NCI-H526 (cell line): ENCODE results near the gene KHNYN.

Experiments
- DNase-seq, 2 experiments: peaks; one replicate each; lab custom pipeline; 2025; lab: John Stamatoyannopoulos, UW

The KHNYN gene

DNA sequence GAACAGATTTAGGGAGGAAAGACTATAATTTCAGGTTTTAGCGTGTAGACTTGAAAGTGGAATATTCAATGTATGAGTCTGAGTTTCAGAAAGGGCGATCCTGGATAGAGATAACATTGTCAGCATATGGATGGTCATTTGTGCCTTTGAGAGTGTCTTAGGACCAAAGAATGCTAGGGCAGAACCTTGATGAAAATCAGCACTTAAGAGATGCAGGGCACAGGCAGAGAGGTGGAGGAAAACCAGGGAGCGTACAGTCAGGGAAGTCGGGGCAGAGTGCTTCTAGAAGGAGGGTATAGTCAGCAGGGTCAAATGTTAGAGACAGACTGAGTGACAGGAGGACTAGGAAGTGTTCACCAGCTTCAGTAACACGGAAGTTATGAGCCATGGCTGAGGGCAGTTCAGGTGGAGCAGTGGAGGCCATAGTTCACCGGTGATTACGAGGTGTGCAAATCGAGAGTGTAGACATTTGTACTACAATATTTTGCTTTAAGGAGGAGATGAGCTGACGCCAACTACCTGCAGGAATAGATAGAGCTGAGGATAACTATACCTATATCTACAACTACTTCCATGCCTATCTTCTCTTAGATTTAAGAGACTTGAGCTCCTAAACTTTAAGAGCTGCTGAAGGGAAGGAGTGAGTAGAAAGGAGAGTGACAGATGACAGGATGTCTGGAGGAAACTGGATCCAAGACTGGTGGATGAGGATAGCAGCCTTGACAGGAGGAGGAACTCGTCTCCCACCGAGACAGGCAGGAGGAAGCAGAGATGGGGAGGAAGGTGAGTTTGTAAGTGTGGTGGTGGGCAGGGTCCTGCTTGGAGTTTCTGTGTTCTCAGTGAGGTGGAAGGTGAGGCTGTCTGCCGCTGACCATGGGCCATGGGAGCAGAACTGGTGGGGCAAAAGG, 6.8 kb upstream of the KHNYN start:
- no peak for DNase-seq

DNA sequence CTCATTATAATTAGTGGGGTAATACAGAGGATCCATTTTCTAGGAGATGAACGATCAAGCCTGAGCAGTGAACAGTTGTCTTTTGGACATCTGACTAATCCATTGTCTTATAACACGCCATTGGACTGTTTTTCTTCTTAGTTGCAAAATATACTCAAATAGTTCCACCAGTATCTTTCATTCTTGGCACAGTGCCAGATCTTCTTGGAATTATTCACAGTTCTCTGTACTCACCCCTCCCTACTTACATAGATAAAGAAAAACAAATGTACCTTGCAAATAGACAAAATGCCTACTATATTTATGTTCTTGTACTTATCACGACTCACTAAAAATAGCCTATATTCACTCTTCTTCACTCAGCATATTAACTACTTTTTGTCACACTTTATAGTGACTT, 4.0 kb upstream of the KHNYN start:
- no peak for DNase-seq

DNA sequence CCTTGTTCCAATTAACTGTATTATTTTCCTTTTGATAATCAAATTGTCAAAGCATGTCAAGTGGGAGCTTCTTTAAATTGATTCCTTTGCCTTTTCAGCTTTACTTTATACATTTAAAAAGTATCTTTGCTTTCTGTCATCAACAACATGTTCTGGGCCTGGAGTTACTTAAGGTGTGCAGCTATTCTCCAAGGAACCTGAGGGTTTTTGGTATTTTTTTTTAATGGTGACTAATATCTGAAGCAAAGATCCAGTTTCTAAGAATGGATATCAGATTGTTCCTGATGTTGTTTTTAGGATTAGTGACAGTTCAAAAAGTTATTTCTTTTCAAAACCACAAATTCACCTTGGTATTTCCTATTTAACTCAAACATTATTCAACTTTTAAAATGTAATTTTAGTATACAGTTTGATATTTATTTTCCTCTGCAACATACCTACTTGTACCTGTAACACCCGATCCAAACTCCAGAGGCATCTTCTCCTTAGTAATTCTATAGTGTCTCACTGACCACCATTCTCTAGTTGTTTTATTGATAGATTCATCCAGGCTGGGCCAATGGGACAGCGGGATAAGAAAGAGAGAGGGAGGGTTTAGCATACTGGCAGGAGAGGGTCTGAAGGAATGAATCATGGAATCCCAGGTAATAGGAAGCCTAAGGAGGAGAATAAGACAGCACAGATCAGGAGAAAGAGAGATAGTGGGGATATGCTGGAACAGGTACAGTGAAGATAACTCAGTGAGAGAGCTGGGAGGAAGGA, 3.4 kb upstream of the KHNYN start:
- DNase-seq, result no peak

DNA sequence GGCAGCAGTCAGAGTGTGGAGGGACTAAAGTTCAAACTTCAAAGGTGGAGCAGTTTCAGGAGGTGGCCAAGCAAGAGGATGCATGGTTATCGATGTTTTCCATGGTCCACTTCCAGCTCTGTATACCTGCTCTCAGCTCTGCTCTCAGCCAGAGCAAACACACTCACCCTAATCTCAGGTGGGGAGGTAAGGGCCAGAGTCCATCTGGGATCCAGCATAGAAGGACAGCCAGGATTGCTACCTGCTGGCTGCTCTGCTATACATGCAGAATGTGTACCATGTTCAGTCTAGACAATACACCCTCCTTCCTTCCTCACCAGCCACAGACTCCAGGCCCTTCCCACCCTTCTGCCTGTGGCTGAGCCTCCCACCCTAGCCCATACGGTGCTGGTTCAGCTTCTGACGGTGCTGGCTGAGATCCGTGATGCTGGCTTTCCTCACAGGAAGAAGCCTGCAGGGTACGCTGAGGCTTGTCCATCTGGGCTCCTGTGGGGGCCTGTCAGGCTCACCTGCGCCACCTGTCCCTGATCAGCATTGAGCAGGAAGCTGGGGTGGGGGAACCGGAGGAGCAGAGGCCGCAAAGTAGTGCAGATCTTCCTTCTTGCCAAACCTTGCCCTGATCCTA, 2.7 kb upstream of the KHNYN start:
- peak; percentile 4 to 52 for DNase-seq

DNA sequence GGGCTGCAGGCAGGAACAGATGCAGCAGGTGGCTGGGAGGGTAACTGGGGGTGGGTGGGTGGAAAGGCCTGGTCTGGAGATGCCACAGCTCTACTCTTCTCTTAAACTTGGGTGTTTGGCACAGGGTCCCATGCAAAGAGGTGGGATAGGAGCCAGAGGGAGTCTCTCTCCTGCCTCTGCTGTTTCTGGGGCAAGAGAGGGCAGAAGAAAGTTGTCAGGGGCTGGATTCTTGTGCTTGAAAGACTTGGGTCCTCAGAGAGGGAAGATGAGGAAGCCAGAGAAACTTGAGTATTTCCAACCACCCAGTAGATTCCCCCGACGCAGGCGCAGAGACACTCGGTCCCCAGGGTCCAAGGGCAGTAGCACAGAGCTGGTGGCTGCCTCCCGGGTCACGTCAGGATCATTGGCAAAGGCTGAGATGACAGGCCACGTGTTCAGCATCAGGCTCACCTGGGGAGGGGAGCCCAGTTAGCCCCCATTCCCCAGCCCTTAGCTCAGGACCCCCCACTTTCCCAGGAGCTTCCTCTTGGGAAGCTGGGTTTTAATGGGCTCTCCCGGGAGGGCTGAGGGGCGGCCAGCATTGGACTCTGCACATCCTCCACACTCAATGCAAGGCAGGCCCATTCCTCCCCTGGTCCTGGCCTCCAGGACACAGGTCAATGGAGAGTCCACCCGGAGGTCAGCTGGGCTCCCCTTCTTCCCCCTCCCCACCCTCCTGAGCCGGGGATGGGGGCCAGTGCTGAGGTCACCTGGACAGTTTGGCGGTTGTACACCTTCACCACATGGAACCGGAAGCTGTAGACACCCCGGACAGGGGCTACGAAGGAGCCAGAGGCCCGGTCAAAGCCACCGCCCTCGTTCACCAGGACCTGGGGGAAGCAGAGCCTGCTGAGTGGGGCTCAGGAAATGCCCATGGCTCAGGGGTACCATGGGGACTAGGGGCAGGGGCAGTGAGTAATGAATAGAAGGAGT, 1.9 kb upstream of the KHNYN start:
- no peak for DNase-seq

DNA sequence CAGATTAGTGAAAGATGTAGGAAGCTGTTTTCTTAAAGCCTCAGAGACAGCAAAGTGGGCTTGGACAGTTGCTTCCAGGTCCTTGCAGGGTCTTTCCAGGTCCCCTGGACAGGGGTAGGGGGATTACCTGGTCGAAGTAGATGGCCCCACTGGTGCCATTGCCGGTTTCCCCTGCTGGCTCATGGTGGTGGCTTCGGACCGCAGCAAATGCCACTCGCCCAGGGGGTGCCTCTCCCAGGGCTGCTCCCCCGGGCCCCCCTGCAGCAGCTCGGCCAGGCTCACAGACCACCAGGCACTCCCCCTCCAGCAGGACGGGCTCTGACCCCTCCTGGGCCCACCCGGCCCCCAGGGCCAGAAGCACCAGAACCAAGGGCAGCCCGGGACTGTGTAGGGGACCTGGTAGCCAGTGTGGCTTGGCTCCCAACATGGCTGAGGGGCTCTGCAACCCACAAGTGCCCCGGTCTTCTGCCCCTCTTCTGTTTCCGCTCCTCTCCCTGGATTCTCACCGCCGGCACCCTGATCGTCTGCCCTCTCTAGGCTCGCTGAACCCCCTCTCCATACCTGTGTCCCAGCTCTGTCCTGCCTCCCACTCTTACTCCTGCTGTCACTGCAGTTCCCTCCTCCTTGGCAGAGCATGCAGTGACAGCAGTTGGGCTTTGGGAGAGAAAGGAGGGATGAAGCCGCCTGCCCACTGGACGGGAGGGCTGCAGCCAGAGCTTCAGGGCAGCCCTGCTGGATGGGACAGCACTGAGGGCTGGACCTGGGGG, 943 bp upstream of the KHNYN start:
- no peak for DNase-seq

DNA sequence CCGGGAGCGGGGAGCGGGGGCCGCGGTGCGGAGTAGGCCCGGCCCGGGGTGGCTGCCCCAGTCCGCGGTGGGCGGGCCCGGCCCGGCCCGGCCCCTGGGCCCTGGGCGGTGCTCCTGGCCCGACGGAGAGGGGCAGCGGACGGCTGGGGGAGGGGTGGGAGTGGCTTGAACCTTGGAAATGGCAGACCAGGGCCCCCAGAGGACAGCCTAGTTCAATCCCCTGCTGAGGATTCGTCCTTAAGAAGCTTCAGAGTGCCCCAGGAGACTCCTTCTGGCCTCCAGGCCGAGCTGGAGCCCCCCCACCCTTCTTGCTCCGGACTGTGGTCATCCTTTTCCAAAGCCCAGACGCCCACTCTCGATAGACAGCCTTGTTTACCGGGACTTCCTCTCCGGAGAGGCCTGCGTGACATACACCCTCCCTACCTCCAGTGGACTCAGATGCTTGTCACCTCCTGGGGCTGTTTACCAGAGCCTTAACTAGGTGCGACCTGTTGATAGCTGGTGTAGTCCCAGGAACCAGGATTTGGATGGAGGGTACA, 458 bp downstream of the KHNYN start:
- peak; percentile 28 to 80 for DNase-seq

DNA sequence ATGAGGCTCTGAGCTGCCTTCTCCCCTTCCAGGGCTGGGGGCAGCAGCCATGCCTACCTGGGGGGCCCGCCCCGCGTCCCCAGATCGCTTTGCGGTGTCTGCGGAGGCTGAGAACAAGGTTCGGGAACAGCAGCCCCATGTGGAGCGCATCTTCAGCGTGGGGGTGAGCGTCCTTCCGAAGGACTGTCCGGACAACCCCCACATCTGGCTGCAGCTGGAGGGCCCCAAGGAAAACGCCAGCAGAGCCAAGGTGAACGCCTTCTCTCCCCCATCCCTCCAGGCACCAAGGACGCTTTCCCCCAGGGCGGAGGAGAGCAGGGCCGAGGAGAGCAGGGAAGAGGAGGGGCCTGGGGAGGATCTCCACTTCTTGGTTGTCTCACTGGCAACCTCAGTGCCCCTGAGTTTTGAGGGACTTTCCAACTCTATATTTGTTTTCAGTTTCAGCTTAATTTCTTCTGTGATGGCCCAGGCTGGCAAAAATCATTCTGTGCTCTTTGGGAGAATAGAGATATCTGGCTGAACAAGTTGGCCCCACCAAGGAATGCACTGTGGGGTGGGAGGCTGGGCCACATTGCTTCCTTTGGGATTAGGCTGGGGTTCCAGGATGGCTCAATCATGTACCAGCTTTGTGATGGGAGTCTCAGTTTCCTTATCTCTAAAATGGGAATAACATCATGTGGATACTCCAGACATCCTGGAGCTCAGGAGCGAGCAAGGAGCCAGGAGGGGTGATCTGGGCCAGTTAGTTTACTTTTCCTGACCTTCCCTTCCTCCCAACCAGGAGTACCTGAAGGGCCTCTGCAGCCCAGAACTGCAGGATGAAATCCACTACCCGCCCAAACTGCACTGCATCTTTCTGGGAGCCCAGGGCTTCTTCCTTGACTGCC, 1.2 kb downstream of the KHNYN start:
- DNase-seq, result peak in 1 of 2 experiments; percentile 33

DNA sequence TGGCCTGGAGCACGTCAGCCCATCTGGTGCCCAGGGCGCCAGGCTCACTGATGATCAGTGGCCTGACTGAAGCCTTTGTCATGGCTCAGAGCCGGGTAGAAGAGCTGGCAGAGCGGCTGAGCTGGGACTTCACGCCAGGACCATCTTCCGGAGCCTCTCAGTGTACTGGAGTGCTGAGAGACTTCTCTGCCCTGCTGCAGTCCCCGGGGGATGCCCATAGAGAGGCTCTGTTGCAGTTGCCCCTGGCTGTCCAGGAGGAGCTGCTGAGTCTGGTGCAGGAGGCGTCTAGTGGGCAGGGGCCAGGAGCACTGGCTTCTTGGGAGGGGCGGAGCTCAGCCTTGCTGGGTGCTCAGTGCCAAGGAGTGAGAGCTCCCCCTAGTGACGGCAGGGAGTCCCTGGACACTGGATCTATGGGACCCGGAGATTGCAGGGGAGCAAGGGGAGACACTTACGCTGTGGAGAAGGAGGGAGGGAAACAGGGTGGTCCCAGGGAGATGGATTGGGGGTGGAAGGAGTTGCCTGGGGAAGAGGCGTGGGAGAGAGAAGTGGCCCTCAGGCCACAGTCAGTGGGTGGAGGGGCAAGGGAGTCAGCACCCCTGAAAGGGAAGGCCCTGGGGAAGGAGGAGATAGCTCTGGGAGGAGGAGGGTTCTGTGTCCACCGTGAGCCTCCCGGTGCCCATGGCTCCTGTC, 2.0 kb downstream of the KHNYN start:
- peak; percentile 88 to 96 for DNase-seq

DNA sequence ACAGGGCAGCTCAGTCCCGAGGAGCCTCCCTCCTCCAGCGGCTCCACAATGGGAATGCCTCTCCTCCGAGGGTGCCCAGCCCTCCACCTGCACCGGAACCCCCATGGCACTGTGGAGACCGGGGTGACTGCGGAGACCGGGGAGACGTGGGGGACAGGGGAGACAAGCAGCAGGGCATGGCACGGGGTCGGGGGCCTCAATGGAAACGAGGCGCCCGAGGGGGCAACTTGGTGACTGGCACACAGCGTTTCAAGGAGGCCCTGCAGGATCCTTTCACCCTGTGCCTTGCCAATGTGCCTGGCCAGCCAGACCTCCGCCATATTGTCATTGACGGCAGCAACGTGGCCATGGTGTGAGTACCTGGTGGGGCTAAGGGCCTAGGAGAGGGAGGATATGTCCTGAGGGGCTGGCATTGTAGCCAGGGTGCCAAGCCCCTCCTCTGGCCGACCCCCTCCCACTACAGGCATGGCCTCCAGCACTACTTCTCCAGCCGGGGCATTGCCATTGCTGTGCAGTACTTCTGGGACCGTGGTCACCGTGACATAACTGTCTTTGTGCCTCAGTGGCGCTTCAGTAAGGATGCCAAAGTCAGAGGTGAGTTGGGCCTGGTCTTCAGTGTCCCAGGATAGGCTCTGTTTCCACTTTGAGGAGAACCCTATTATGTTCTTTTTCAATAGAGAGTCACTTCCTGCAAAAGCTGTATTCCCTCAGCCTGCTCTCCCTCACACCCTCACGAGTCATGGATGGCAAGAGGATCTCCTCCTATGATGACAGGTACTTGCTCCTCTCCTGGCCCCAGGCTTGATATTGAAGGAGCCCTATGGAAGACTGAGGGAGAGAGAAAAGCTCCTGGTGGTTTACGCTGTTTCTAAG, 2.7 kb downstream of the KHNYN start:
- no peak for DNase-seq

DNA sequence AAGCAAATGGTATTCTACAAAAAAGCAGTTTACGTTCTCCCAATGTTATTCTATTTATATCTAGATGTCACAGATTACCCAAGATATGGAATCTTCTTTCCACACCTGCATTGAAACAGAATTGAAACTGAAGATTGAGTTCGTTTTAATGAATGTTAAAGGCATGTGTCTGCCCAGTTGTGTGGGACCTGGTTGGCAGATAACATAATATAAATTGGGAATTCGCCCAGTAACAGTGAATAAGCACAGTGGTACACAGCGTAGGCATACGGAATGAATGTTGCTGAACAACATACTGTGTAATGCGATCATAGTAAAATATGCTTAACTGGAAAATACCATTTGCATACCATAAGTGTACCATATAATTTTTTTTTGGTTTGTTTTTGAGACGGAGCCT, 4.3 kb downstream of the KHNYN start:
- DNase-seq, result no peak

DNA sequence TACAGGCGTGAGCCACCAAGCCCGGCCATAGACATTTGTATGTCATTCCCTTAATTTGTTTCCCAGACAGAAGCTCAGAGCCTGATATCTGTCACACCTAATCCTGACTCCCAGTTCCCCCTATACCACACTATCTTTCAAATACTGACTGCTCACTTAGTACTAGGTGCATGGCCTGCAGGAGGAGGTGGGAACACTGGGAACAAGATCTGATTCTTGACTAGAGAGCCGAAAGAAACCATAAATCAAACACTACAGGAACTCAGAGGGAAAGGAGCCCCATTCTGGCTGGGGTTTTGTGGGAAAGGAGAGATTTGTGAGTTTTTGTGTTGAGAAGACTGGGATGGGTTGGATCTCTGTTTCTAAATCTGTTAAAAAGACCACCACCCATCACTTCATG, 4.9 kb downstream of the KHNYN start:
- no peak for DNase-seq

DNA sequence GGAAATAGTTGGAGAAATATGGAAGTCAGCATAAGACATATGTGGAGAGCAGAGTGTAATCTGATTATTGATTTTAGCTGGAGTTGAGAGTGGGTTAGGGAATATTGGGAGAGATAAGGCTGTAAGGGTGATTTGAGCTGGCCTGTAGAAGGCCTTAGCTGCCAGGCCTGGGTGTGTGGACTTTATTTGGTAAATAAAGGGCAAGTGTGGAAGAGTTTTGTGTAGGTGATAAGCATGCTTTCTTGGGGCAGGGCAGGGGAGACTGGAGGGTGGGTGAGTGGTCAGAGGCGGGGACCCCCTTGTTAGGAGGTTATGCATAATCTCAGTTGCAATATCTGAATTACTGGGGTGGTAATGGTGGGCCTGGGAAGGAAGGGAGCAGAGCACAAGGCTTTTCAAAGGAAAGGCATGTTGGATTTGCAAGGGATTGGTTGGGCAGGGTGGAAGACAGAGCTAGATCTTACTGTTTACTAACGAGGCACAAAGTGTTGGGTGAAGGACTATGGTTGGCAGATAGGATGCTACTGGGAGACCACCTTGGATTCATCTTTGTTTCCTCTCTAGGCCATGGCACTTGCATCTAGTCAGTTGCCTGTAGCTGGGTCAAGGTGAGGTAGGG, 5.5 kb downstream of the KHNYN start:
- DNase-seq, result no peak

DNA sequence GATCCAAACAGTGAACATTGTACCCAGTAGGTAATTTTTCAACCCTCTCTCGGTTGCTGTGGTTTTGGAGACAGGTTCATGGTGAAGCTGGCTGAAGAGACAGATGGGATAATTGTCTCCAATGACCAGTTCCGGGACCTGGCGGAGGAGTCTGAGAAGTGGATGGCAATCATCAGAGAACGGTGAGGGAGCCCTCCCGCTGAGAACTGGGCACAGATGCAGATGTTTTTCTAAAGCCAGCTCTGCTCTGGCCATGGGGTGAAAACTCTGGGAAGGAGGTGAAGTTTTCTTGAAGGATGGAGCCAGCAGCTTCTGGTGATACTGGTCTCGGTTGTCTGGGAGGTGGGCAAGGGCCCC, 6.2 kb downstream of the KHNYN start:
- DNase-seq, result no peak

DNA sequence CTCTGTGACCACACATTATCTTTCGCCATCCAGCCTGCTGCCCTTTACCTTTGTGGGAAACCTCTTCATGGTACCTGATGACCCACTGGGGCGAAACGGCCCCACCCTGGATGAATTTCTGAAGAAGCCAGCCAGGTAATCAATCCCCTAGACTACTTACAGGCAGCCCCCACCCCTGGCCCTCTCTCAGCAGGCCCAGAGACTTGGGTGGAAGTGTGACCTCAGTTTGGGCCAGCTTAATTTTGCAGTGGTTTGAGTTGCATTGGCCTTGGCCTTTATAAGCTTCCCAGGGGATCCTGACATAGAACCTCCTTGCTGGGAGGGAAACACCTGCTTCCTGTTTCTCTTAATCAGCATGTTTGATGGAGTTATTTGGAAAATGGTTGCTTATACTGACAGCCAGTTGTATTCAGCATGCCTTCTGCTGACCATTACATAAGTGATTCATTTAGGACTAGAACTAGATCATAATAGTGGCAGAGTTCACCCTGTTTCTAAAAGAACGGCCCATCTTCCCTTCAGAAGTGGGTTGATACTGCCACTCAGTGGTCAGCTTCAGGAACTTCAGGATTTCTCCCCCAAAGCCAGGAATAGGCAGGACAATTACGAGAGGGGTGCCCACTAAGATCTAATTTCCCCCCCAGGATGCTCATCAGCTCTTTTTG, 6.7 kb downstream of the KHNYN start:
- DNase-seq, result peak; percentile 32 to 74

DNA sequence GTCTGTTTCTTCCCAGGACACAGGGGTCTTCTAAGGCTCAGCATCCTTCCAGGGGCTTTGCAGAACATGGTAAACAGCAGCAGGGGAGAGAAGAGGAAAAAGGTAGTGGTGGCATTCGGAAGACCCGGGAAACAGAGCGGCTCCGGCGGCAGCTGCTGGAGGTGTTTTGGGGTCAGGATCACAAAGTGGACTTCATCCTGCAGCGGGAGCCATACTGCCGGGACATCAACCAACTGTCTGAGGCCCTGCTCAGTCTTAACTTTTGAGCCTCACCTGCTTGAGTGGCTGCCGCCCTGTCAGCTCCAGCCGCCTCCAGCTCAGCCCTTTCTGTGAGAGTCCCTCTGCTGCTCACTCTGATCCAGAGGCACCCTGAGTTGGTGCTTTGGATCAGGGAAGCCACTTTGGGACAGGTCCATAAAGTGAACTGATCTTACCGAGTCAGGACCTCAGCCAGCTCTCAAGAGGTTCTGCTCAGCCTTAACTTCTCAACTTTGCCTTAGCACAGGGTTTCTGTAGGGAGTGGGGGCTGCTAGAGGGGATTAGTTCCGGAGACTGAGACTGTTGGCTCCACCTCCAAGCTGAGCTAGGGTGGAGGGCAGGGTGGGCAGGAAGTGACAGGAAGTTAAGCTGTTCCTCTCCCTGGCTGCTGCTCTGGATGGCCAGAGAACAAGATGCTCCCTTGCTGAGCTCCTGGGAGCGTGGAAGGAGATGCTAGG, 7.4 kb downstream of the KHNYN start:
- no peak for DNase-seq
